ENCODE results near the gene SLC12A6.
A peak's percentile ranks its signal among the peaks of the same experiment; 100 is the strongest.
"Not testable (repeated sequence)": the region's sequence is repeated elsewhere in the genome, so short reads cannot be mapped to it uniquely, and the experiment has no call there.

The SLC12A6 gene

GRCh38 chr15:34337557-34338306, at the start of gene SLC12A6:
Gene SLC12A6 (minus strand): TSS chr15:34337781. CDS start chr15:34336680, 1,101 bp downstream.
- DNase-seq (ENCODE audit: low read depth in 2 of 2) = peak; percentile 77 to 86

- not testable (repeated sequence) for DNase-seq (ENCODE audit: low read depth in 2 of 2)
Measured at GRCh38 chr15:34381829-34382521, 44.4 kb upstream of the SLC12A6 start.

GRCh38 chr15:34380491-34380890, 42.9 kb upstream of the SLC12A6 start:
- DNase-seq (ENCODE audit: low read depth in 2 of 2) = not testable (repeated sequence)

GRCh38 chr15:34376856-34377255, 39.3 kb upstream of the SLC12A6 start:
- DNase-seq (ENCODE audit: low read depth in 2 of 2) = no peak

DNA sequence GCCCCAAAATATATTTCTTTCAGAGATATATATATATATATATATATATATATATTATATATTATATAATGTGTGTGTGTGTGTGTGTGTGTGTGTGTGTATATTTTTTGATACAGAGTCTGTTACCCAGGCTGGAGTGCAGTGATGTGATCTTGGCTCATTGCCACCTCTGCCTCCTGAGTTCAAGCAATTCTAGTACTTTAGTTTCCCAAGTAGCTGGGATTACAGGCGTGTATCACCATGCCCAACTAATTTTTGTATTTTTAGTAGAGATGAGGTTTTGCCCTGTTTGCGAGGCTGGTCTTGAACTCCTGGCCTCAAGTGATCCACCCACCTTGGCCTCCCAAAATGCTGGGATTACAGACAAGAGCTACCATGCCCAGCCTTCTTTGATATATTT, 38.0 kb upstream of the SLC12A6 start:
- not testable (repeated sequence) for DNase-seq (ENCODE audit: low read depth in 2 of 2)

DNA sequence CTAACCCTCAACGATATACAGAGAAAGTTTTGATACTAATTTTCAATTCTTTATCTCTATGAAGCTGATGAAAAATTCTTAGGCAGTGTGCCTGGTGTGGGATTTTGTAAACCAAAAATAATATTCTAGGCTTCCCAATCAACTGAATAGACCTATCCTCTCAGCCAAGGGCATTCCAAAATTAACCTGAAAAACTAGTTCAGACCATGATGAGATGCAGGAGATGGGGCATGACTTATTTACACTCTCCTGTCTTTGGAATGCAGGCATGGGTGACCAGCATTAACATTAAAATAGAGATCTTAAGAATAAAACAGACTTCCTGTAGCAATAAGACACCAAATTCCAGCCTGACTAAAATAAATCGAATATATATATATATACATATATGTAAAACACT, 37.2 kb upstream of the SLC12A6 start:
- no peak for DNase-seq (ENCODE audit: low read depth in 2 of 2)

GRCh38 chr15:34373951-34374350, 36.4 kb upstream of the SLC12A6 start:
- DNase-seq (ENCODE audit: low read depth in 2 of 2) = no peak

GRCh38 chr15:34370643-34371042, 33.1 kb upstream of the SLC12A6 start:
- no peak for DNase-seq (ENCODE audit: low read depth in 2 of 2)

DNA sequence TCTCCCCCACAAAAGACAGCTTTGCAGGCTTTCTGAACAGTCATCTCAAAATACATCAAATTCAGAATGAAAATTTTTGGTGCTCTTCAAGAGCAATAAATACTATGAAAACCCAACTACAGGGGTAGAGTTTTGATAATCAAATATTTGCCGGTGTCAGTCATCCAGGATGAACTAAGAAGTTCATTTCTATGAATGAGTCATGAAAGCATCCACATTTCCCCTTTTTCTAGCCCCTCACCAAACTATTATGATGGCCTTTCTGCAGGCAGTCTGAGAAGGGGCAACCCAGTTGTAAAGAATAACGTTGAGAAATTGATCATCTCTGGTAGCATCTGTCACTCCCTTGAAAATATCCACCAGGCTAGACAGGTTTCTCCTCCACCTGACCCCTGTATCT, 32.5 kb upstream of the SLC12A6 start:
- DNase-seq (ENCODE audit: low read depth in 2 of 2) = no peak

GRCh38 chr15:34367101-34368081, 29.8 kb upstream of the SLC12A6 start, which contains the start of gene LPCAT4:
Gene LPCAT4 (minus strand): TSS chr15:34367196. CDS start chr15:34367100, 96 bp downstream.
- peak; percentile 83 to 85 for DNase-seq (ENCODE audit: low read depth in 2 of 2)

GRCh38 chr15:34366271-34367065, 28.9 kb upstream of the SLC12A6 start:
- peak in 1 of 2 donors; percentile 41 for DNase-seq (ENCODE audit: low read depth in 2 of 2)

- no peak for DNase-seq (ENCODE audit: low read depth in 2 of 2)
Measured at GRCh38 chr15:34365836-34366235, 28.3 kb upstream of the SLC12A6 start.

DNA sequence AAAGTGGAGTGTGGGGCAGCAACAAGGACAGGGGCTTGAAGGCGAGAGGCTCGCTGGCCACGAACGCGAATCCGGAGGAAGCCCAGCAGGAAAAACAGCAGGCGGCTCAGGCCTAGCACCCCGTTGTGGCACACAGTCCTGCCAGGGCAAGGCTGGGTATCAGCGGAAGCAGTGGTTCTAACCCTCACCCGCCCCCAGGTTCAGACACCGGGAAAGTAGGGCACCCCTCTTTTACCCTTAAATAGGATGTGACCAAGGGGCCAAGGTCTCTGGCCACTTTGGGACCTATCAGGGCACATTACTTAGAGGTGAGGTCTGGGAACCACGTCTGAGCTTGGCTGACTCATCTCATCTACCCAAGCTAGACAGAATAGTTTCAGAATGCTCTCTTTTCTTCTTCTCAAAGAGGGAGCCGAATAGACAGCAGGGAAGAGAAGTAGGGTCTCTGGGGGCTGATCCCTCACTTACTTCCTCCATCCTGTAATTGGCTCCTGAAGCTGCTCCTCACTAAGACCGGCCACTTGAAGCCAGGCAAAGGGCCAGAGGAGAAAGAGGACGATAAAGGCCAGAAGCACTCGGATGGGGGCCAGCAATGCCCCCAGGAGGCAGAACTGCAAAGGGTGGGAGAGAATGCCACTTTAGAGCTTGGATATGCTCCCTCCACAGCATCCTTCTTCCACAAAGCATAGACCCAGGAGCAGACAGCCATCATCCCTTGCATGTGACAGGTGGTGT, 27.7 kb upstream of the SLC12A6 start:
- DNase-seq (ENCODE audit: low read depth in 2 of 2) = no peak

DNA sequence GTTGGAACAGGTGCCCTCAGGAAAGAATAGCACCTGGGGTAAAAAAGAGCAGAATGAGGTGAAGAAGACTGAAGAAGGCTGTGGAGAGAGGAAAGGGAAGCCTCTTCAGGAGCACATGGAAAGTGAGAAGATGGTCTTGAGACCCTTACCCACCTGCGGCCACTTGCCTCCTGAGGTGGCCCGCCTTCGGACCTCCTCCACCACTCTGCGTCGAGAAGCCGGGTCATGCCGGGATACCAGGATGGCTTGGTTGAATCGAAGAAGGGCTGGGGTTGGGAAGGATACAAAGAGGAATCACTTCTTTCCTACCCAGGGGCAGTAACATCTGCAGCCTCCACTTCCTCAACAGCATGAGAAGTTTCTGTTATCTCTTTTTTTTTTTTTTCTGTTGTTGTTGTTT, 26.5 kb upstream of the SLC12A6 start:
- DNase-seq (ENCODE audit: low read depth in 2 of 2) = no peak

DNA sequence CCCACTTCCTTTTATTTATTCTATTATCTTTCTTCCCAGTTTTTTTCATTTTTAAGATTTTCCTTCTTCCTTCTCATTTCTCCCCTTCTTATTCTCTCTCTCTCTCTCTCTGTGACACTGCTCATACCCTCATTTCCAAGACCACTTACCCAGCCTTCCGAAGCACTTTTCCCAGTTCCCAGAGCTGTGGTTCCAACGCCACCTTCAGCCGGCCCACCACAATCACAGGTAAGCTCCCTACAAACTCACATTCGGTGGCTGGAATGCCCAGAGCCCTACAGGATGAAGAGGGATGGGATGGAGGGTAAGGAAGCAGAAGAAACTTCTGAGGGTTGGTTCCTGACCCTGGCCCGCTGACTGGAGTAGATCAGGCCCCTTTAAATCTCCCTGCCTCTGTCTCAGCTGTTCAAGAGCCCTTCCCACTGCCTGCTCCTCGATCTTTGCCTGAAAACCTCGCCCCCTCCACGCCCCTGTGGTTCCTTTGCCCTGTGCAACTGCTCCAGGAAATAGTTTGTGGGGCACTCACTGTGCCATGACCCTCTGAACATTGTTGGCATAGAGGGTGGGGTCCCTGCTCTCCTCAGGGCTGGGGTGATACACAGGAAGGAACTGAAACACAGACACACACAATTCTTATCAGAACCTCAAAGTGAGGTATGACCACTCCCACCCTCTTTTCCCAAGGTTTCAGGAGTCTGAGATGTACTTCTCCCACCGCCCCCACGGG, 24.6 kb upstream of the SLC12A6 start:
- no peak for DNase-seq (ENCODE audit: low read depth in 2 of 2)

GRCh38 chr15:34361278-34361677, 23.7 kb upstream of the SLC12A6 start:
- DNase-seq (ENCODE audit: low read depth in 2 of 2) = no peak

DNA sequence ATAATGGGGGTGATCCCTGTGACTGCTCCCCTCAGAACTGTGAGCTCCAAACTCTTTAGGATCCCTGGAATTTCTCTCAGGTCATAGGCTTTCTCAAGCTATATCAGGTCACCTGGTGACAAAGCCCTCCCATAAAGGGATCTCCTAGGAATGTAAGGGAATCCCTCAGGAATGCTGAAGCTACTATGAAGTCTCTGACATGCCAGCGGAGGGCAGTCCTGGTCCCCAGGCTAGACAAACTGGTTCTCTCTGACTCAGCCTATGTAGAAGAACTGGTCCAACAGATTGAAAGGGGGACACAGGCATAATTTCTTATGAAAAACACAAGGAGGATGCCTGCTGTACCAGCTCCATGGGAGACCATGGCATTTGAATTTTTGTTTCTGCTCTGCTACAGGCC, 22.7 kb upstream of the SLC12A6 start:
- no peak for DNase-seq (ENCODE audit: low read depth in 2 of 2)

DNA sequence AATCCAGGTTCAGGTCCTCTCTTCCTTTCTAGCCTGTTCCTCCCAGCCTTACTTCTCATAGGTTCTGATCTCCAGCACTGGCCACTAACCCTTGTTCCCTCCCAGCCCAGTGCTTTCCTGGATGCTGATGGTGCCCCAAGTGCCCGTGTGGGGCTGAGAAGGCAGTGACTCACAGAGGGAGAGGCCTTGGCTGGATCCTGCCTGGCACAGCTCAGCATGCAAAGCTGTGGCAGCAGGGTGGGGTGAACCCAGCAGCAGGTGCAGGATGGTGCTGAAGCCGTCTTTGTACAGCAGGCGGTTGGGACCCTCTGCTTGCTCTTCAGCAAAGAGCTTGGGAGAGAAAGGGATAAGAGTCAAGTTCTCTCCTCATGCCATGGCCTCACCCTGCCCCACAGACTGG, 21.8 kb upstream of the SLC12A6 start:
- DNase-seq (ENCODE audit: low read depth in 2 of 2) = no peak

DNA sequence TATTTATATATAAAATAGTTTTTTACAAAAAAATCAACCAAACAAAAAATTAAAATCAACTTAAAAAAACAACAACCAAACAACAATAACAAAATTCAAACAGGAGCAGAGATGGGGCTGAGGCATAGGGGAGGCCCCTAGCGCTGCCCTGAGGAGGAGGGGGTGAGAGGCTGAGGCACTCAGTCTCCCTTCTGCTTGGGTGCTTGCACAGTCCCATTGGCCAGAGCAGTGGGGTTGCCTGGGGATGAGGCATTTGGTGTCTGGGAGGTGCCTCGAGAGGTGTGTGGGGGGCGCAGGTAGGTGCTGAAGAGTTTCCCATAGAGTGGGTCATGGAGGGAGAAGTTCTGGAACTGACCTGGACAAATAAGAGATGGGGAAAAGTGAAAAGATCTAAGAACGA, 21.4 kb upstream of the SLC12A6 start:
- DNase-seq (ENCODE audit: low read depth in 2 of 2) = no peak

- no peak for DNase-seq (ENCODE audit: low read depth in 2 of 2)
Measured at GRCh38 chr15:34358367-34358766, 20.8 kb upstream of the SLC12A6 start.

All from stimulated activated CD4-positive, alpha-beta T cell treated with anti-CD3 and anti-CD28 coated beads, Interleukin-15, amount 100 ng/mL, for 48 hours (primary cell).